IMR-90 (cell line): ENCODE data around the gene CCDC70.

Experiments
- BHLHE40 ChIP-seq: fragments of 150-350 bp; IDR thresholded peaks from 2 replicates; pipeline ENCODE4 v1.6.1; 2016; ENCODE audit warnings: mild to moderate bottlenecking, low read depth, low read length
- POLR2A ChIP-seq: IDR thresholded peaks from 2 replicates; pipeline ENCODE4 v1.6.1; 2012; ENCODE audit warnings: mild to moderate bottlenecking, low read depth, low read length
- RAD21 ChIP-seq: IDR thresholded peaks from 2 replicates; pipeline ENCODE4 v1.6.1; 2012; ENCODE audit warnings: low read length, improper control_type of control experiment
- TF ChIP-seq, protein P1 (sequence below): conservative IDR thresholded peaks from 2 replicates; pipeline ENCODE4 v1.5.1; 2012; ENCODE audit warnings: mild to moderate bottlenecking, low read depth, low read length, improper control_type of control experiment

DNA sequence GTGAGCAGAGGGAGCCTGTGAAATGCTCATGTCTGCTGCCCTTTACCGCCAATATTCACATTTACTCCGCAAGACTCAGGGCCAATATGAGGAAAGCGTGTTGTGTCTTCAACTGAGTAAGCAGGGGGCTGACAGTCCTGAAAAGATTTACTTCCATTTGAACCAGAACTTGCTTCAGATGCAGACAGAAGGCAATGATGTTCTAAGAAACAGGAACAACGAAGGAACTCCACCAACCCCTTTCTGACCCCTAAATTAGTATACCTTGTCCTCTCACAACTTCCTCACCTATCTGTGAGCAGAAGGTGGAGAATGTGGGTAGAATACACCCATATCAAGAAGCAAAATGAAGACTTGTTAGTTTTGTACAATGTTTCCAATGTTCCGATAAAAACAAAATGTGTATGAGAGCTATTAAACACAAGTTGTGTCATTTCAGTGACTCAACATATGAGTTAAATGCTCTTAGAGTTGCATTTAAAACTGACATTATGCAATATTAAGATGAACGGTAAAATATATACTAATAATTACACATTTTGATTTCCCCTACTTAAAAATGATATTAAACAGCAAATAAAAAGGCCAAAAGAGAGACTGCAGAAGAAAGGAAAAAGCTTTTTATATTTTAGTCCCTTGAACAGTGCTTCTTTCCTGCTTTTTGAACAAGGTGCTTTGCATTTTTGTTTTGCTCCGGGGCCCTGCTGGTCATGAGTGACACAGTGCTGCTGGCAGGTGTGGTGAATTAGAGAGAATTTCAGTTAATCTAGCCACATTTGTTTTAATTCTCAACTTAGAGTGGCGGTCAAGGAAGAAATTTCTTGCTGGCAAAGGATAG lies 32.8 kb upstream of the CCDC70 start:
- TF ChIP-seq, protein P1, sequence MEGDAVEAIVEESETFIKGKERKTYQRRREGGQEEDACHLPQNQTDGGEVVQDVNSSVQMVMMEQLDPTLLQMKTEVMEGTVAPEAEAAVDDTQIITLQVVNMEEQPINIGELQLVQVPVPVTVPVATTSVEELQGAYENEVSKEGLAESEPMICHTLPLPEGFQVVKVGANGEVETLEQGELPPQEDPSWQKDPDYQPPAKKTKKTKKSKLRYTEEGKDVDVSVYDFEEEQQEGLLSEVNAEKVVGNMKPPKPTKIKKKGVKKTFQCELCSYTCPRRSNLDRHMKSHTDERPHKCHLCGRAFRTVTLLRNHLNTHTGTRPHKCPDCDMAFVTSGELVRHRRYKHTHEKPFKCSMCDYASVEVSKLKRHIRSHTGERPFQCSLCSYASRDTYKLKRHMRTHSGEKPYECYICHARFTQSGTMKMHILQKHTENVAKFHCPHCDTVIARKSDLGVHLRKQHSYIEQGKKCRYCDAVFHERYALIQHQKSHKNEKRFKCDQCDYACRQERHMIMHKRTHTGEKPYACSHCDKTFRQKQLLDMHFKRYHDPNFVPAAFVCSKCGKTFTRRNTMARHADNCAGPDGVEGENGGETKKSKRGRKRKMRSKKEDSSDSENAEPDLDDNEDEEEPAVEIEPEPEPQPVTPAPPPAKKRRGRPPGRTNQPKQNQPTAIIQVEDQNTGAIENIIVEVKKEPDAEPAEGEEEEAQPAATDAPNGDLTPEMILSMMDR = no peak
- TF ChIP-seq POLR2A (no peak), RAD21 (no peak), BHLHE40 (no peak)
